GM18520 (cell line): Measurements from ENCODE around the gene METAP1D.
"Not testable (repeated sequence)": the region's sequence is repeated elsewhere in the genome, so short reads cannot be mapped to it uniquely, and the experiment has no call there.

ENCODE experiments used
- ATAC-seq: cut with Tn5 transposase; IDR thresholded peaks from one replicate; pipeline ENCODE4 v1.9.1; 2021; ENCODE audit not compliant: unreplicated experiment

METAP1D gene

DNA sequence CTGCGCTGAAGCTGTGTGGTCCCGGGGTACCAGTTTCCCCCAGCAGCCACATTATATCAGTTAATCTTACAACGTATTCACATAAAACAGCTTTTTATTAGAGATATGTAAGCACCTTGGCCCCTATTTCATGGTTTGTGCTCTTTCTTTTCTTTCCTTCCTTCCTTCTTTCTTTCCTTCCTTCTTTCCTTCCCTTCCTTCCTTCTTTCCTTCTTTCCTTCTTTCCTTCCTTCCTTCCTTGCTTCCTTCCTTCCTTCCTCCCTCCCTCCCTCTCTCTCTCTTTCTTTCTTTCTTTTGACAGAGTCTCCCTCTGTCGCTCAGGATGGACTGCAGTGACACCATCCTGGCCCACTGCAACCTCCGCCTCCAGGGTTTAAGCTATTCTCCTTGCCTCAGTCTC is 3.7 kb upstream of the METAP1D start:
- no peak for ATAC-seq

DNA sequence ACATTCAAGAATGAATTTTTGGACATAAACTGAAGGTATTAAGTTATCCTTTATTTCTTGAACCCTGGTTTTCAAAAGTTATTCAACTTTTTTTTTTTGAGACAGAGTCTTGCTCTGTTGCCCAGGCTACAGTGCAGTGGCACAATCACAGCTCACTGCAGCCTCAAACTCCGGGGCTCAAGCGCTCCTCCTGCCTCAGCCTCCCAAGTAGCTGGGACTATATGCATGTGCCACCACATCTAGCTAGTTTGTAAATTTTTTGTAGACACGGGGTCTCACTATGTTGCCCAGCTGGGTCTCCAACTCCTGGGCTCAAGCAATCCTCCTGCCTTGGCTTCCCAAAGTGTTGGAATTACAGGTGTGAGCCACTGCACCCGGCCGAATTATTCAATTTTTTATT is 2.7 kb upstream of the METAP1D start:
- ATAC-seq: not testable (repeated sequence)

GRCh38 chr2:171999161-171999560 is 592 bp upstream of the METAP1D start:
- ATAC-seq: no peak

DNA sequence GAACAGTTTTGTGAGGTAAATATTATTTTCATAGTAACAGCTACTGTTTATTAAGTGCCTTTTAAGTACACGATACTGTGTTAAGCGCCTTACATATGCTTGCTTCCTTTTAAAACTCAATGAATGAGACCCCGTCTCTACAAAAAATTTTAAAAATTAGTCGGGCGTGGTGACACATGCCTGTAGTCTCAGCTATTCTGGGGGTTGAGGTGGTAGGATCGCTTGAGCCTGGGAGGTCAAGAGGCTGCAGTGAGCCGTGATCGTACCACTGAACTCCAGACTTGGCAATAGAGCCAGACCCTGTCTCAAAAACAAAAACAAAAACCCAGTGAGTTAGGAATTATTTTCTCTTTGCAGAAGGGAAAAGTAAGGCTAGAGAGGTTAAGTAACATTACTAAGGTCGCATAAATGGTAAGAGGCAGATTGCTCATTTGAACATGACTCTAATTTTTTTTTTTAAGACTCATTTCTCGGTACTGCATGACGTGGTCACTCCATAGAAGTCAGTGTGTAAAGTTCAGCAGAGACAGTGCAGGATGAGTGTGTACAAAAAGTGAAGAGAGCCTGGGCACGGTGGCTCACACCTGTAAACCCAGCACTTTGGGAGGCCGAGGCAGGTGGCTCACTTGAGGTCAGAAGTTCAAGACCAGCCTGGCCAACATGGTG is 1.1 kb downstream of the METAP1D start:
- ATAC-seq: no peak

DNA sequence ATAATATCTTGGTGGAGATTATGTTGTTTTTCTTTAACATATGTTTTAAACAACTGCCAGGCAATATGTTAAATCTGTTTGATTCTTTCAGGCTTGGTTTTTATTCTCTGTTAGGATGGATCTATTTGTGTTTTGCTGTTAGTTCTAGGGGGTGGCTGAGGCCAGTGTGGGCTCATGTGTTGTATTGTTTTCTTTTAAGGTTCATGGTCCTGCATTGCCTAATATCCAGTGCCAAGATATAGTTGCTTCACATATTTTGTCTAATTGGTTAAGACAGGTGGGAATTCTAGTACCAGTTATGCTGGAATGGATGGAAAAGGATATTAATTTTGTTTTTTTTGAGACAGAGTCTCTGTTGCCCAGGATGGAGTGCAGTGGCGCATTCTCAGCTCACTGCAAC is 7.6 kb downstream of the METAP1D start:
- ATAC-seq: no peak

GRCh38 chr2:172009823-172010222 is 10.1 kb downstream of the METAP1D start:
- no peak for ATAC-seq

DNA sequence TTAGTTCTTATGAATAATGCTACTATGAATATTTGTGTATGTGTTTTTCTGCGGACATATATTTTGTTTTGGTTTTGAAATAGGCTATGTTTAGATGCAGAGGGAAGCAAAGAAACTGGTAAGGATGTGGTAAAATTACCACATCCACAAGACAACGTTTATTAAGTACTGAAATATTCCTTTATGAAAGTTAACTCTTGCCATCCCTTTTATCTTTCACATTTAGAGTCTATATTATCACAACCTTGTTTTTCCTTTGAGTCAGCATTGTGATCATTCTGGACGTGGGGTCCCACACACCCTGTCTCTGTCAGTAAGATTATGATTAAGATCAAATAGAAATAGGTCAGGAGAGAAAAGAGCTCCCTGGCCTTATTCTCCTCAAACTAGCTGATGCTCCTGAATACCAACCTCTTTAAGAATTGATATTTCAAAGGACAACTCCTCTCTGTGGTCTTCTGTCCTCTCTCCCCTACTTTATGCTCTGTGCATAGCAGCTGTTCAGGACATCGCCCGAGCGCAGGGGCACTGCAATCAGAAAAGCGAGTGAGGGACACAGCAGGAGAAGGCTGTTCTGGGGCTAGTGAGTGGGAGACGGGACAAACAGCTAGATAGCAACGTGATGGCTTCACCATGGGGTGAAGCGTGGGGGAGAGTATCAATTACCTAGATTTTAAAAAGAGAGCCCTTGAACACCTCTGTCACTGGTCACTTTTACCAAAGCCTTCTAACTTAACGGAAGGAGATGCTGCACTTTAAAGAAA is 12.2 kb downstream of the METAP1D start:
- ATAC-seq: no peak

GRCh38 chr2:172012677-172013391 is 13.1 kb downstream of the METAP1D start:
- ATAC-seq: no peak

DNA sequence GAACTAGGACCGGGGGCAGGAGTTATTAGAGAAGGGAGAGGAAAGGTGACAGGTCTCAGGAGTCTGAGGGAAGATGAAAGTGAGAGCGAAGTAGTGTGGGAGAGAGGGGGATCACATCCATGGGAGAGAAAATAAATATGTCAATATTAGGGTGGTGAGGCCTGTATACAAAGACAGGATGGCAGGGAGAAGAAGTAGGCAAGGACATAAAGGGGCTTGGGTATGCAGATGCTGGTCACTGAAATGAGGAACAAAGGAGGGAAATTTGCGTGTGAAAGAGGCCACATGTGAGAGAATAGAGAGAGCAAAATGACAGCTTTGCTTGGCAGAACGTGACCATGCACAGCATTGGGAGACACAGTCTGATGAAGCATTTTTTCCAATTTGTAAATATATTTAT is 13.6 kb downstream of the METAP1D start:
- no peak for ATAC-seq

- ATAC-seq: no peak
These were observed 21.6 kb downstream of the METAP1D start for GRCh38 chr2:172021074-172021931.

DNA sequence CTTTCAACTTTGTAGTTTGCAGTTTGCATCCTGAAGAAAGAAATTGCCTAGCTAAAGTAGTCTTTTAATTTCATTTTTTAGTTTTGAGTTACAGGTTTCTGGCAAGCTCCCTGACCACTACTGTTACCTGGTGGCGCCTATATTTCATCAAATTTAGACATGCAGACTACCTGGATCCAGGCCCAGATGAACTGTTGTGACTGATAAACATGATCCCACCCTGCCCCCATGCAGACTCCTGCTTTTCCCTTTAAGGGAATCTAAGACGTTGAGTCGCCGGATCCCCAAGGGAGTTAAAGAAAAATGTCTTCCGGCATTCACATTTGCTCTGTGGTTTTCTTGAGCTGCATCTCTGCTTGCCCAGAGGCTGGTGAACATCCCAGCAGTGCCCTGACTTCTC is 22.2 kb downstream of the METAP1D start:
- ATAC-seq: no peak

GRCh38 chr2:172031536-172031935 is 31.8 kb downstream of the METAP1D start:
- no peak for ATAC-seq

- ATAC-seq: no peak
These were observed 38.4 kb downstream of the METAP1D start for GRCh38 chr2:172038121-172038520.

DNA sequence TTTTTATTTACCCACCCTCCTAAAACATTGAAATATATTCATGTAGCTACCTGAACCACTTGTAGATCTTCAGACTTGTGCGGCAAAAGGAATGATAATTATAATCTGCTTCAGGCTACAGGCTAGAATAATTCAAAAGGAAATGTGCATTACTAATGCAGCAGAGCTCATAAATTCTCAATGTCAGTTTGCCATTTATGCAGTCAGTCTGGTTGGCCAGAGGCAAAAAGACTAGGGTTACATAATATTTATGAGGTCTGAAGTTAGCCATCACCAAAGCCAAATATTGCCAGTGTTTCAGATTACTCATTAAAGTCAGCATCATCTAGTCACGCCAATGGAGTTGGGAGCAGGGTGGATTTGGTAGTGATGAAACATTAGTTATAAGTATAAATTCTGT is 38.9 kb downstream of the METAP1D start:
- no peak for ATAC-seq

GRCh38 chr2:172039011-172039704 is 39.4 kb downstream of the METAP1D start:
- no peak for ATAC-seq

DNA sequence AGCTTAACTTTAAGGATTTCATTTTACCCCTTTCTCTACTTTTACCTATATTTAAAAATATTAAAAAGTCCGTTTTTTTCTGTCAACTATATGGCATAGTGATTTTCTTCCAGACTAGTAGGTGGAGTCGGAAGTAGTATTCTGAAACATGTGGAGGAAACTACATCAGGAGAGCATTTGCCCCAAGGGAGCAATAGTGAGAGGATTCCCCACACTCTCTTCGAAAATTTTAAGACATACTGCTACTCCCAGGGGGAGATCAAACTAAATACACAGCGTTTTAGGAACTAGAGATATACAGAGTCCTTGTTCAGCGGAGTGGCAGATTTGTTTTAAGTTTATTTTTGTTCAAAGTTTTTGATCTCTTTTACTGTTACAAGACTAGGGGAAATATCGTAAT is 40.6 kb downstream of the METAP1D start:
- no peak for ATAC-seq

- no peak for ATAC-seq
These were observed 46.4 kb downstream of the METAP1D start for GRCh38 chr2:172046080-172046678.

DNA sequence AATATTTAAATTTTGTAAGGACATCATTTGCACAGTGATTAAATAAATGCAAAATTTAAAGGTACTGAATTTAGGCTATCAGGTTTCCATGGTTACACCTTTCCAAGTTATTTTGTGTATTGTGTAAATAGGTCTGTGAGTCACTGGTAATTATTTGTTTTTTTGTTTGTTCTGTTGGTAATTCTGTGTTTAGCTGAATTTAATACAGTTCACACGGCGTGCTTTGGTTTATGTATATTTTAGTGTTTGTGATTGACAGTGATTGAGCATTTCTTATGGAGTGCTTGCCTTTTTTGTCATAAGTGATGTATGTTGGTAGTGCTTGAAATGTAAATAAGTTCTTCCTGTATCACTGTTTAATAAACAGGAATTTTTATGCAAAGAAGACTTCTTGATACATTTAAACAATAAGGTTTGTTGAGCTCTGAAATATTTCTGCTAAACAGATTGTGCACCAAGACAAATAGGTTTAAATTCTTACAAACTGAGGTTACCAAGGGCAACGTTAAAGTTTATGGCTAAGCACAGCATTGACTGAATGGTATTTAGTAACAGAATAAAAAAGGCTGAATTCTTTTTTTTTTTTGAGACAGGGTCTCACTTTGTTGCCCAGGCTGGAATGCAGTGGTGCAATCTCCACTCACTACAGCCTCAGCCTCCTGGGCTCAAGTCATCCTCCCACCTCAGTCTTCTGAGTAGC is 47.3 kb downstream of the METAP1D start:
- no peak for ATAC-seq
